ENCODE measurements around the gene TTC16. TPM values are rescaled to one million over a fixed set of nuclear protein-coding genes. Genes with fewer than 3 reads are reported as not detected.

TTC16 gene
- total and polyA plus RNA-seq, 2 of the 8 experiments (the other 6 are each of a cell fraction or from before 2014, with no cell fraction given) = 0.03 TPM; not detected in 1

DNA sequence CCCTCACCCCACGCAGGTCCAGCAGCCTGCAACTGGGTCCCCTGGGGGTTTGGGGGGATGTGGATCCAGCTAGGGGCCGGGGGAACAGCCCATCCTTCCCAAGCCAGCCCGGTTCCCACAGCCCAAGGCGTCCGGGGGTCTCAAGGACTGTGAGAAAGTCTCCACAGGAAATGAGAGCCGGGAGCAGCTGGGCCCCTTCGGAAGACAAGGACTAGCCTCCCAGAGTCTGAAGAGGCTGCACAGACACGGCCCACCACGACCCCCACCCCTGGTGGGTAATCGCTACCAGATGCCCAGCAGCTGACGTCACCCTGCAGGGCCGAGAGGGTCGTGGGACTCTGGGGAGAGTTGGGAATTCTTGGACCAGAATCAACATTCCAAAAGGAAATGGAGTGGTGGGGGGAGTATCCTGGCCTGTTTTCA is 52.0 kb downstream of the TTC16 start (continued):
- no peak for TF ChIP-seq SUZ12 (IDR thresholded peaks at IDR 0.05; ENCODE audit: low read length)
- TF ChIP-seq NANOG (IDR thresholded peaks at IDR 0.05; ENCODE audit: insufficient read depth, low read depth, low read length, poor library complexity, severe bottlenecking) = no peak
- no peak for TF ChIP-seq POU5F1 (IDR thresholded peaks at IDR 0.05; ENCODE audit: low read depth, low read length)
- TF ChIP-seq, protein P1, sequence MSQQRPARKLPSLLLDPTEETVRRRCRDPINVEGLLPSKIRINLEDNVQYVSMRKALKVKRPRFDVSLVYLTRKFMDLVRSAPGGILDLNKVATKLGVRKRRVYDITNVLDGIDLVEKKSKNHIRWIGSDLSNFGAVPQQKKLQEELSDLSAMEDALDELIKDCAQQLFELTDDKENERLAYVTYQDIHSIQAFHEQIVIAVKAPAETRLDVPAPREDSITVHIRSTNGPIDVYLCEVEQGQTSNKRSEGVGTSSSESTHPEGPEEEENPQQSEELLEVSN (IDR thresholded peaks at IDR 0.05) = no peak
- no peak for TF ChIP-seq GTF2F1 (IDR thresholded peaks at IDR 0.05; ENCODE audit: borderline replicate concordance, low read depth, low read length)
- no peak for TF ChIP-seq RXRA (IDR thresholded peaks at IDR 0.05; ENCODE audit: insufficient read depth, low read depth, low read length)
- TF ChIP-seq TBP (IDR thresholded peaks at IDR 0.05; ENCODE audit: low read depth, low read length) = no peak
- no peak for TF ChIP-seq TAF1 (IDR thresholded peaks at IDR 0.05; ENCODE audit: low read depth, low read length)
- TF ChIP-seq SRF (IDR thresholded peaks at IDR 0.05; ENCODE audit: low read depth, low read length) = no peak
